GM19324 (cell line): ENCODE results near the gene PLEKHG4B.

Experiments
- ATAC-seq: cut with Tn5 transposase; IDR thresholded peaks from one replicate; pipeline ENCODE4 v1.9.1; 2021; ENCODE audit warnings: mild to moderate bottlenecking, moderate library complexity; ENCODE audit not compliant: unreplicated experiment, low FRiP score

Gene PLEKHG4B

GRCh38 chr5:185095-186070 is 93.4 kb downstream of the PLEKHG4B start:
- ATAC-seq, result no peak

GRCh38 chr5:186091-187041 is 94.4 kb downstream of the PLEKHG4B start:
- ATAC-seq, result no peak

GRCh38 chr5:187042-187431 is 95.1 kb downstream of the PLEKHG4B start:
- ATAC-seq, result no peak

- no peak for ATAC-seq
Measured at GRCh38 chr5:187617-188451, 95.9 kb downstream of the PLEKHG4B start.

DNA sequence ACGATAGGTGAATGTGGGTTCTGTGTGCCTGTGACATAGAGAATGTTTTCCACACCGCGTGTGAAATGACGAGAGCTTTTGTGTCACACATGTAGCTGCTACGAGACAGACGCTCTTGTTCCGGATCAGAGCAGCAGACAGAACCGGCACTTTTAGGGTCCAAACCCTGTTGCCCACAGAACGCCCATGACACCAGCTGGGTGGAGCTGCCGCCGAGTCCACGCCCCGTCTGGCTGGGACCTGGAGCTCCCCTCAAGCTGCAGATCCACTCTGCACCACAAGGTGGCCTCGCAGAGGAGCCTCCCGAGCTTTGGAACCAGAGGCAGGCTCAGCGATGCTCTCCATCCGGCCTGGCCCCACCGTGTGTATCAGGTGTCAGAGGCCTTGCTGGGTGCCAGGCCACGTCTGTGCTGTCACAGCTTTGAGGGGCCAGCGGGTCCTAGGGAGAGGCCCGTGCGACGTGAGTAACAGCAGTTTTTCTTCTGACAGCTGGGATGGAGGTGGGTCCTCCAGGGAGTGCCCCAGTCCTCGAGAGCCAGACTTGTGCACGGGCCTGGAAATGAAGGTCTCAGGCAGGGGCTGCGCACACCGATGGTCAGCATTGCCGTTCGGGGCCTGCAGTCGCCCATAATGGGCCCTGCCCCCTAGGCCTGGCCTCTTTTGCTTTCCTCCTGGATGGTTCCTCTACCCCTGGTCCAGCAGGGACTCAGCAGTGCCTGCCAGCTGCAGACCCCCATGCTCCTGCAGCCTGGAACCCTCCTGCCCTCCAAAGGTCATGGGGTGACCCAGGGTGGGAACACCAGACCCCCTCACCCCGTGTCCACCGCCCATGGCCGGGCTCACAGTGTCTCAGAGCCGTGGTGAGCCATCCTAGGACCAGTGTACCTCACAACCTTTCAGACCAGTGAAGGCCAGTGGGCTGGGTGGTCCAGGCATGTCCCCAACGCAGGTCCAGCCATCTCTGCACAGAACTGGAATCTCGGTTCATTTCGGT is 96.8 kb downstream of the PLEKHG4B start:
- peak; percentile 71 for ATAC-seq

- no peak for ATAC-seq
Measured at GRCh38 chr5:189486-189885, 97.5 kb downstream of the PLEKHG4B start.

DNA sequence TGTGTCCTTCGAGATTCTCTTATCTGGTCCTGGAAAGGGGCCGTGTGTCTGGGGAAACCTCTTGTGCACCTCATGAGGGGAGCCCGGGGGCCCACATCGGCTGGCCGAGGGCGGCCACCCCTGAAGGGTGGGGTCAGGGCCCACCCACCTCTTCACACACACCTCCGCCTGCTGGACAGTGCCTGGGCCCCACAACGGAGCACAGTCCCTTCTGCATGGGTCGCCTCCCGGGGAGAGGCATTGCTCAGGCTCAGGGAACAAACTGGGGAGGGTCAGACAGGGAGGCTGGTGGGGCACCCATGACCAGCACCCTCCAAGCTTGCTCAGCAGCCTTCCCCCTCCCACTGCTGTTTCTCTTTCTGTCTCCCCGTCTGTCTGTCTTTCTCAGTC is 98.0 kb downstream of the PLEKHG4B start:
- no peak for ATAC-seq

- no peak for ATAC-seq
Measured at GRCh38 chr5:190366-191035, 98.5 kb downstream of the PLEKHG4B start.

GRCh38 chr5:191036-191948 is 99.3 kb downstream of the PLEKHG4B start, which contains the start of gene LRRC14B:
Gene LRRC14B, plus strand, starts transcription at chr5:191495. Its CDS starts 44 bp downstream, at chr5:191539.
- no peak for ATAC-seq

DNA sequence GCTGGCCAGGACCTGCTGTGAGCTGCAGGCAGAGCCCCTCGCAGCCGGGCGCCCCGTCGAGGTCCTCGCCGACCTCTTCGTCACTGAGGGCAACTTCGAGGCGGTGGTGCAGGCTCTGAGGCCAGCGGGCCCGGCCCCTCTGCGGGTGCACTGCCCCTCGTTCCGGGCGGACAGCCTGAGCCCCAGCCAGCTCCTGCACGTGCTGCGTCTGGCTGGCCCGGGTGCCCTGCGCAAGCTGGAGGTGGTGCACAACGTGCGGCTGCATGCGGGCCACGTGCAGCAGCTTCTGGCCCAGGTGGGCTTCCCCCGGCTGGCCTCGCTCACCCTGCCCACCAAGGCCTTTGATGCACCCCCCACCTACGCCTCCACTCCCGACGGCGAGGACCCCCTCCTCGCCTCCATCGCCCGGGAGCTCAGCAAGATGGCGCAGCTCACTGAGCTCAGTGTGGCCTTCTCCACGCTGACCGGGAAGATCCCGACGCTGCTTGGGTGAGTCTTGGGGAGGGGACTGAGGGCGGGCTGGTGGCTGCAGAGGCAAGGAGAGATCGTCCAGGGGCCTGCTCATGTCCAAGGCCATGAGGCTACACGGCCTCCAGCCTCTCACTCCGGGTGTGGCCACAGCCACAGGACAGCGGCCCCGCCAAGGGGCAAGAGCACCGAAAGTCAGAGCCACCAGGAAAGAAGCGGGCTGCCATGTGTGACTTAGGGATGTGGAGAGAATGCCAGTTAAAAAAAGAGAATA is 100.2 kb downstream of the PLEKHG4B start:
- ATAC-seq, result no peak

DNA sequence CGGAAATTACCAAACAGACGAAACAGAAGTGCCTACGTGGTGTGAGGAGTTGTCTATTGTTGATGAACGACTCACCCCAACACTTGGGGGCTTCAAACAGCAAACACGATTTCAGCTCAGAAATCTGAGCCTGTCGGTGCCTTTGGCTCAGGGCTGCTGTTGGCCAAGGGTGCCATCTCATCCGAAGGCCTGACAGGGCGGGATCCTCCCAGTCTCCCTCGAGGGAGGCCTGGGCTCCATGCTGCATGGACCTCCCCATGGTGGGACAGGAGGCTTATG is 100.7 kb downstream of the PLEKHG4B start:
- no peak for ATAC-seq

GRCh38 chr5:192970-193831 is 101.2 kb downstream of the PLEKHG4B start:
- ATAC-seq, result no peak

- ATAC-seq, result no peak
Measured at GRCh38 chr5:194102-194501, 102.1 kb downstream of the PLEKHG4B start.

DNA sequence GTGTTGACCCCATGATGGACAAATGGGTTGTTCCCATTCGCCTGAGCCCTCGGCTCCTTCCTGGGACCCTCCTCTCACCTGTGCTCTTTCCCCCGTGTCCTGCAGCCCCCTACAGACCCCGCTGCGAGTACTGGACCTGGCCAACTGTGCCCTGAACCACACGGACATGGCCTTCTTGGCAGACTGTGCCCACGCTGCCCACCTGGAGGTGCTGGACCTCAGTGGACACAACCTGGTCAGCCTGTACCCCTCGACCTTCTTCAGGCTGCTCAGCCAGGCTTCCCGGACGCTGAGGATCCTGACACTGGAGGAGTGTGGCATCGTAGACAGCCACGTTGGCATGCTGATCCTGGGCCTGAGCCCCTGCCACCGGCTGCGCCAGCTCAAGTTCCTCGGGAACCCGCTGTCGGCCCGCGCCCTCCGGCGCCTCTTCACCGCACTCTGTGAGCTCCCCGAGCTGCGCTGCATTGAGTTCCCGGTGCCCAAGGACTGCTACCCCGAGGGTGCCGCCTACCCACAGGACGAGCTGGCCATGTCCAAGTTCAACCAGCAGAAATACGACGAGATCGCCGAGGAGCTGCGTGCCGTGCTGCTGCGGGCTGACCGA is 102.7 kb downstream of the PLEKHG4B start:
- no peak for ATAC-seq

DNA sequence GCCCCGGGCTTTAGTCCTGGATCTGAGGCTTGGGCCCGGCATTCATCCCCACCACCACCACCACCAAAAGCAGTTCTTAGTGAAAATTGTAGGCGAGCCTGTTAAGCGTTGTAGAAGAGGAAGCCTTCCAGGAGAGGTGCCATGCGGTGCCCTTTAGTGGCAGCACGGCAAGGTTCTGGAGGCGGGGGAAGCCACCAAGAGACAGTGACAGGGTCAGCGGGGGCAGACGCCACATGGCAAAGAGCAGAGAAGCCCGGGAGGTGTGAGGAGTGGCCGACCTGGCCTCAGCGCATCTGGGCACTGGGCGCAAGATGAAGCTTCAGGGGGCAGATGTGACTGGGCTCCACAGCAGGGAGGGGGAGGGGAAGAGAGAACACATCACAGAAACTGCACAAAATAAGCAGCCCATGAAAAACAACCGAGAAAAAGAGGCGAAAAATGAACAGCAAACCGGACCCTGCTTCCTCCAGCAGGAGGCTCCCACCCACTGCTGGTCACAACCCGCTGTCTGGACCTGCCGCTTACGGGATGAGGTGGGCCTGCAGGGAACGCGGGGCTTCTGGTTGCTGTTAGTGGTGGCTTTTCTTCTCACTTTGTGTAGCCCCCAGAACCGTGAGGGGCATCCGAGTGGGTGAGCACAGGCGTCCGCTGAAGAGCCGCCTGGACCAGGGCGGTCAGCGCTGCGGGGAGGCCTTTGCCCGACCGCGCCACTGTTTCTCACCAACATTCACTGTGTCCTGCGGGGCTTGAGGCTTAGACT is 103.6 kb downstream of the PLEKHG4B start:
- ATAC-seq, result no peak
